Heart right ventricle (tissue), 16 donors: Measurements from ENCODE around the gene KRTAP10-12. TPM values are rescaled to one million over a fixed set of nuclear protein-coding genes. Genes with fewer than 3 reads are reported as not detected.
A peak's percentile ranks its signal among the peaks of the same experiment; 100 is the strongest.

ENCODE experiments used
- ATAC-seq, 8 donors: fragments of 200-7000 bp; cut with Tn5 transposase; one replicate each; pipeline ENCODE4 v1.9.1; 2020; ENCODE audit warnings: mild to moderate bottlenecking in 8 of 8, moderate library complexity in 8 of 8, moderate number of reproducible peaks in 1 of 8
- DNase-seq, 2 donors: peaks; one replicate each; pipeline ENCODE4 v3.0.0-alpha.2; 2020
- H3K27ac ChIP-seq, 10 donors: fragments of 200-600 bp; sonication (generic) in 2 of 10; one replicate each; pipeline versions ENCODE4 v1.5.0 to v1.8.0; 2020 to 2022; ENCODE audit warnings: mild to moderate bottlenecking in 3 of 10
- H3K27me3 ChIP-seq, 7 donors: fragments of 200-600 bp; one replicate each; pipeline ENCODE4 v1.8.0; 2021 to 2022; ENCODE audit warnings: mild to moderate bottlenecking in 2 of 7
- H3K36me3 ChIP-seq, 9 donors: fragments of 200-600 bp; sonication (generic) in 1 of 9; one replicate each; pipeline versions ENCODE4 v1.5.0 to v1.8.0; 2020 to 2022; ENCODE audit warnings: mild to moderate bottlenecking in 2 of 9
- H3K4me1 ChIP-seq, 9 donors: fragments of 200-600 bp; sonication (generic) in 1 of 9; one replicate each; pipeline versions ENCODE4 v1.5.0 to v1.8.0; 2020 to 2022; ENCODE audit warnings: mild to moderate bottlenecking in 4 of 9
- H3K4me3 ChIP-seq, 10 donors: fragments of 200-600 bp; sonication (generic) in 2 of 10; one replicate each; pipeline versions ENCODE4 v1.5.0 to v1.8.0; 2020 to 2022; ENCODE audit warnings: mild to moderate bottlenecking in 7 of 10, moderate library complexity in 2 of 10
- H3K9me3 ChIP-seq, 11 donors: fragments of 200-600 bp in 10 of 11; sonication (generic) in 2 of 11; one replicate each; pipeline versions ENCODE4 v1.5.0 to v1.8.0; 2013 to 2022; ENCODE audit warnings: mild to moderate bottlenecking in 2 of 11, control low read depth in 1 of 11, moderate library complexity in 1 of 11
- WGBS, 2 donors: extraction: QIAGEN DNeasy Blood & Tissue Kit; methylation state at CpG; one replicate each; pipeline ENCODE4 v1.1.7; 2013; ENCODE audit warnings: inconsistent platforms in 1 of 2; 5-methylcytosine and 5-hydroxymethylcytosine counted together
- intact Hi-C, 10 donors: fragments of 100-400 bp; cut with DNase I; formaldehyde crosslinking; loops; one replicate each; pipeline versions ENCODE4 v1.11.1 to v1.14.2; 2022
- polyA plus RNA-seq, 2 donors: library from polyadenylated mRNA; stranded (reverse); fragments of 200-250 nt; gene quantifications; one replicate each; pipeline ENCODE4 v1.2.3, GENCODE V29; 2013
- total RNA-seq, 10 donors: library from RNA; stranded (reverse); fragmentation: NEBNext Ultra II Directional in 3 of 10; extraction: Animal tissue kit (Norgen Biotek cat#: 25700) in 3 of 10; gene quantifications; one replicate each; pipeline versions ENCODE4 v1.2.1 to v1.2.4, GENCODE V29; 2021 to 2023
- TF ChIP-seq, protein P1 (sequence below), 9 donors: fragments of 200-600 bp; sonication (generic) in 2 of 9; IDR thresholded peaks; one replicate each; pipeline versions ENCODE4 v1.5.0 to v1.8.0; 2021 to 2022; ENCODE audit warnings: antibody characterized with exemption in 9 of 9, mild to moderate bottlenecking in 5 of 9, moderate library complexity in 1 of 9
- donor health status: Arrhythmogenic right ventricular cardiomyopathy.
- donor health status: ischemic (EF 13 %, LVEDD 7.1; RV severe dilation, severe dysfunction).
- donor health status: healthy with polysubstance abuse.
- donor health status: DM: no; HTN: yes; CAD: no.
- donor health status: DM: no; HTN: no; CAD: no.
- donor health status: ischemic (EF 25% LVEDD 6.9; RV normal size, moderate dysfunction).
- donor health status: ischemic (EF 25% LVEDD 5.7; RV mildly dilated, moderate dysfunction).
- donor health status: healthy.
- donor health status: DM: yes; HTN: yes; CAD: no.
- donor health status: Ischemic cardiomyopathy.
- donor health status: ischemic (EF 35%, LVEDD 5.7; RV mildly dilated, moderate dysfunction).
- donor health status: nonischemic (EF 11% LVEDD 7.7; RV severe dilation, severe dysfunction).
- donor health status: DM: yes; HTN: yes; CAD: no.
- donor health status: PGD.
- donor health status: ischemic (EF 29% LVEDD 5.4; RV normal size, mild dysfunction).
- donor health status: nonischemic (EF 23%, LVEDD 6.1; RV moderate dilation, normal function).

KRTAP10-12 gene
- total and polyA plus RNA-seq, 12 donors = not detected

DNA sequence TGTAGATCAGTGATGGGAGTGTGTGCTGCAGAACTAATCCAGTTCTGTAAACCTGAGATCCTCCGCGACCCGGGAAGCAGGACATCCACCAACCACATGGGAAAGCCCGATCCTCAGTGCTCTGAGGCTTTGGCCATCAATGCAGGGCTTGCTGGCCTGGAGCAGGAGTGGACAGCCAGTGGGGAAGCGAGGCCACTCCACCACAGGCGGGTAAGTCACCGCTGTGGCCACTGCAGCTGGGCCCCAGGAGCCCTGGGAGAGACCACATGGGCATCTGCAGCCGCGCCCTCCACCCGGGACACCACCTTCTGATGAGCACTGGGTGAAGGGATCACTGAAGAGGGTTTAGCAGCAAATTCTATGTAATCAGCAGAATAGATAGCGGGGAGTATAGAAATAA is 15.8 kb upstream of the KRTAP10-12 start:
- ATAC-seq = no peak
- H3K9me3 ChIP-seq = peaks cover 0 to 7% (median 0%) of the 10 kb centered on the region in 11 donors
- TF ChIP-seq, protein P1, sequence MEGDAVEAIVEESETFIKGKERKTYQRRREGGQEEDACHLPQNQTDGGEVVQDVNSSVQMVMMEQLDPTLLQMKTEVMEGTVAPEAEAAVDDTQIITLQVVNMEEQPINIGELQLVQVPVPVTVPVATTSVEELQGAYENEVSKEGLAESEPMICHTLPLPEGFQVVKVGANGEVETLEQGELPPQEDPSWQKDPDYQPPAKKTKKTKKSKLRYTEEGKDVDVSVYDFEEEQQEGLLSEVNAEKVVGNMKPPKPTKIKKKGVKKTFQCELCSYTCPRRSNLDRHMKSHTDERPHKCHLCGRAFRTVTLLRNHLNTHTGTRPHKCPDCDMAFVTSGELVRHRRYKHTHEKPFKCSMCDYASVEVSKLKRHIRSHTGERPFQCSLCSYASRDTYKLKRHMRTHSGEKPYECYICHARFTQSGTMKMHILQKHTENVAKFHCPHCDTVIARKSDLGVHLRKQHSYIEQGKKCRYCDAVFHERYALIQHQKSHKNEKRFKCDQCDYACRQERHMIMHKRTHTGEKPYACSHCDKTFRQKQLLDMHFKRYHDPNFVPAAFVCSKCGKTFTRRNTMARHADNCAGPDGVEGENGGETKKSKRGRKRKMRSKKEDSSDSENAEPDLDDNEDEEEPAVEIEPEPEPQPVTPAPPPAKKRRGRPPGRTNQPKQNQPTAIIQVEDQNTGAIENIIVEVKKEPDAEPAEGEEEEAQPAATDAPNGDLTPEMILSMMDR (IDR thresholded peaks at IDR 0.05) = no peak
- no peak overlapping the region for H3K27ac ChIP-seq
- whole genome bisulfite sequencing, 2 donors = 69 to 77% methylated on average over 11 of the region's 11 CpGs
- intact Hi-C loops = no loop called here
- no peaks in the 10 kb centered on the region for H3K4me1 ChIP-seq
- DNase-seq = no peak
- no peak overlapping the region for H3K4me3 ChIP-seq
- H3K36me3 ChIP-seq = no peaks in the 10 kb centered on the region
- H3K27me3 ChIP-seq = peaks cover 0 to 20% (median under 1%) of the 10 kb centered on the region in 7 donors

DNA sequence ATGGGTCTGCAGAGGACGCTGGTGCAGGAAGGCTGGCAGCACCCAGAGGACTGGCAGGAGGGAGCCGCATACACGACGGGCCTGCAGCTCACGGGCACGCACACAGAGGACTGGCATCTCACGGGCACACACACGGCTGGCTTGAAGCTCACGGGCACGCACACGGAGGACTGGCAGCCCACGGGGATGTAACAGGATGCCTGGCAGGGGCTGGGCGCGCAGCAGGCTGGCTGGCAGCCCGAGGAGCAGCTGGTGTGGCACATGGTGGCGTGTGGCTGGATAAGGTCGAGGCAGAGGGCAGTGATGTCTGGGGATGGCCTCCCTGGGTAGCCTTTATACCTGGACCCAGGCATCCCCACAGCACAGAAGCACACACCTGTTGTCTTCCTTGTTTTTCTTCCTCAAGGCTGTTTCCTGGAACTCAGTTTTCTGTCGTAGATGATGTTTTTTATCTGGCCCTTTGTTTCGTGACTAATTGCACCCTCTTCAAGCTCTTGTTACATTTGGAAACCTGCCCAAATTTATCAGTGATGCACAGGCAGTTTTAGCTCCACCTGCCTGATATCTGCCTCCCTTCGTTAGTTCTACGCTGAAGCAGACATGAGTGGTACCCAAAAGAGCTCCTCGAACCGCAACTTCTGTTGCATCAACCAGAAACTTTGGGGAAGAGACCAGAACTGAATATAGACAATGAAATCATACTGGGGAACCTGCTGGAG is 15.0 kb upstream of the KRTAP10-12 start, which contains the start of gene KRTAP12-1:
Gene KRTAP12-1, minus strand, starts transcription at position 303 of the 719 bp plus-strand sequence. Its CDS starts 40 bp downstream, at position 263.
- DNase-seq (no peak), ATAC-seq (peak in 1 of 8 donors; percentile 63)
- Histone ChIP-seq H3K27ac (no peak within 1 kb of the TSS), H3K9me3 (peaks cover 0 to 7% (median 0%) of the 10 kb centered on the region in 11 donors), H3K4me1 (no peaks in the 10 kb centered on the region), H3K4me3 (no peak within 1 kb of the TSS), H3K27me3 (peaks cover 0 to 28% (median 9%) of the 10 kb centered on the region in 7 donors), H3K36me3 (no peaks in the 10 kb centered on the region)
- 75% methylated on average over 23 of the region's 23 CpGs for WGBS, 2 donors
- intact Hi-C loops = no loop called here
- TF ChIP-seq, protein P1 (IDR thresholded peaks at IDR 0.05) = no peak

DNA sequence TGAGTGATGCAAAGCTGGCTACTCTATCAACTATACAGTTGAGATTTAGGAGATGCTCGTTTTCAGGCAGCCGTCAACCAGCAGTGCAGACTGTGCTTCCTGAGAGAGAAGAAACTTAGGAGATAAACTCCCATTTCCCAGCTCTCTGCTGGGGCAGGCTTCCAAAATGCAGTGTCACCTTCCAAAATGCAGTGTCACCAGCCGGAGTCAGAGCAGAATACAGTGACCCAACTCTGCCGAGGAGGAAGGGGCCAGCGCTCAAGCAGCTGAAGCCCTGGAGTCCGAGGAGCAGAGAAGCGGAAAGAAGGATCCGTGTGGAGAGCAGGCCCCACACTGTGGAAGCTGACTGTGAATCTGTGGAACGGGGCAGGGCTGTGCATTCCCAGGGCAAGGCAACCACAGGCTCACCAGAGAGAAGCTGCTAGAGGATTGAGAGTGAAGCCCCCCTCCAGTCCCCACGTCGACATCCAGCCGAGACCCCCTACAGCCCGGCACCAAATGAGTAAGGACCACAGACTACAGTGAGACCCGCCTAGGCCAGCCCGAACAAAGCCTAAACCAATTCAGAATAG is 14.3 kb upstream of the KRTAP10-12 start:
- no peak overlapping the region for H3K4me3 ChIP-seq
- TF ChIP-seq, protein P1 (IDR thresholded peaks at IDR 0.05) = no peak
- H3K27ac ChIP-seq = no peak overlapping the region
- H3K36me3 ChIP-seq = no peaks in the 10 kb centered on the region
- no peak for DNase-seq
- ATAC-seq = no peak
- 75% methylated on average over 15 of the region's 15 CpGs for WGBS, 2 donors
- no peaks in the 10 kb centered on the region for H3K4me1 ChIP-seq
- peaks cover 0 to 34% (median 16%) of the 10 kb centered on the region in 7 donors for H3K27me3 ChIP-seq
- intact Hi-C loops = no loop called here
- H3K9me3 ChIP-seq = peaks cover 0 to 7% (median 0%) of the 10 kb centered on the region in 11 donors

DNA sequence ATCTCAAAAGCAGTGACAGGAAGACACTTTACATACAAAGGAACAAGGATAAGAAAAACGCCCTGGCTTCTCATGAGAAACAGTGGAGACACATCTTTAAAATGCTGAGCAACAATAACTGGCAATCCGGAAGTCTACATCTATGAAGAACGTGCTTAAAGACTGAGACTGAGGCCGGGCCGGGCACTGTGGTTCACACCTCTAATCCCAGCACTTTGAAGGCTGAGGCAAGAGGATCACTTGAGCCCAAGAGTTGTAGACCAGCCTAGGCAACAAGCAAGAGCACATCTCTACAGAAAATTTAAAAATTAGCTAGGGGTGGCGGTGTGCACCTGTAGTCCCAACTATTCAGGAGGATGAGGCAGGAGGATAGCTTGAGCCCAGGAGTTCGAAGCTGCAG is 12.9 kb upstream of the KRTAP10-12 start:
- intact Hi-C loops = loop anchor here in 1 of 10 donors (2.0 kb wide), 1 partner anchor 19 kb away; no protein-coding TSS in a partner anchor
- no peaks in the 10 kb centered on the region for H3K36me3 ChIP-seq
- H3K9me3 ChIP-seq = peaks cover 0 to 7% (median 0%) of the 10 kb centered on the region in 11 donors
- DNase-seq (no peak), ATAC-seq (no peak)
- TF ChIP-seq, protein P1 (IDR thresholded peaks at IDR 0.05) = no peak
- no peak overlapping the region for H3K27ac ChIP-seq
- H3K4me3 ChIP-seq = no peak overlapping the region
- WGBS, 2 donors = 65 to 79% methylated on average over 7 of the region's 7 CpGs
- H3K4me1 ChIP-seq = no peaks in the 10 kb centered on the region
- peaks cover 0 to 48% (median 30%) of the 10 kb centered on the region in 7 donors for H3K27me3 ChIP-seq
